Astrocyte of the cerebellum (primary cell): ENCODE results near the gene GNLY.

ENCODE experiments used
- DNase-seq: peaks from one replicate; pipeline ENCODE4 v3.0.0-alpha.2; 2011; ENCODE audit warnings: low read depth
- H3K4me3 ChIP-seq: 2 replicates; pipeline ENCODE4 v1.5.1; 2011; ENCODE audit warnings: mild to moderate bottlenecking, low read depth, low read length, moderate library complexity
- in situ Hi-C: cut with HindIII; loops from 2 replicates; pipeline ENCODE4 v1.10.0; 2017; ENCODE audit warnings: low sequenced_read_pairs
- TF ChIP-seq, protein P1 (sequence below): IDR thresholded peaks from 2 replicates; pipeline ENCODE4 v1.5.1; 2012; ENCODE audit warnings: low read length, low read depth, moderate library complexity, mild to moderate bottlenecking; ENCODE audit errors: missing control alignments

Gene GNLY

GRCh38 chr2:85675427-85675826 lies 18.7 kb upstream of the GNLY start:
- in situ Hi-C loops = no loop called here
- no peak overlapping the region for H3K4me3 ChIP-seq
- no peak for DNase-seq
- TF ChIP-seq, protein P1, sequence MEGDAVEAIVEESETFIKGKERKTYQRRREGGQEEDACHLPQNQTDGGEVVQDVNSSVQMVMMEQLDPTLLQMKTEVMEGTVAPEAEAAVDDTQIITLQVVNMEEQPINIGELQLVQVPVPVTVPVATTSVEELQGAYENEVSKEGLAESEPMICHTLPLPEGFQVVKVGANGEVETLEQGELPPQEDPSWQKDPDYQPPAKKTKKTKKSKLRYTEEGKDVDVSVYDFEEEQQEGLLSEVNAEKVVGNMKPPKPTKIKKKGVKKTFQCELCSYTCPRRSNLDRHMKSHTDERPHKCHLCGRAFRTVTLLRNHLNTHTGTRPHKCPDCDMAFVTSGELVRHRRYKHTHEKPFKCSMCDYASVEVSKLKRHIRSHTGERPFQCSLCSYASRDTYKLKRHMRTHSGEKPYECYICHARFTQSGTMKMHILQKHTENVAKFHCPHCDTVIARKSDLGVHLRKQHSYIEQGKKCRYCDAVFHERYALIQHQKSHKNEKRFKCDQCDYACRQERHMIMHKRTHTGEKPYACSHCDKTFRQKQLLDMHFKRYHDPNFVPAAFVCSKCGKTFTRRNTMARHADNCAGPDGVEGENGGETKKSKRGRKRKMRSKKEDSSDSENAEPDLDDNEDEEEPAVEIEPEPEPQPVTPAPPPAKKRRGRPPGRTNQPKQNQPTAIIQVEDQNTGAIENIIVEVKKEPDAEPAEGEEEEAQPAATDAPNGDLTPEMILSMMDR = no peak

DNA sequence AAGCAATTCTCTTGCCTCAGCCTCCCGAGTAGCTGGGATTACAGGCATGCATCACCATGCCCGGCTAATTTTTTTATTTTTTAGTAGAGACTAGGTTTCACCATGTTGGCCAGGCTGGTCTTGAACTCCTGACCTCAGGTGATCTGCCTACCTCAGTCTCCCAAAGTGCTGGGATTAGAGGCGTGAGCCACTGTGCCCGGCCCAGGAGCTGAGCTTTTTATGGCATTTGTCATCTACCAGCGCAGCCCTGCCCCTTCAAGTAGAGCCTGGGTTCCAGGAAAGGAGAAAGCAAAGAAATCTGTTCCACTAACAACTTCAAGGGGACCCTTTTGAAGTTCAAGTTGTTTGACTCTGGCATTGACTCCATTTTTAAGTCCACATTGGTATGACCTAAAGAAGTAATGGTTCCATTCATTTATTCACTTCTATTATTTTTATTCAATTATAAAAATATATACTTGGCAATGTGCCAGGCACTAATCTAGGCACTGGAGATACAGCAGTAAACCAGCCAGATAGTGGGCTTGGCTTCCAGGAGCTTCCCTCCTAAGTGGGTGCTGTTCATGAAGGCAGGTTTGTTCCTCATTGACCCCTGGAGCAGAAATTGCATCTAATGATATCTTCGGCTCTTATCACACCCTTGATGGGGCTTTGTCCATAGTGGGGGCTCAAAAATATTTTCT lies 18.2 kb upstream of the GNLY start:
- TF ChIP-seq, protein P1 = no peak
- in situ Hi-C loops = no loop called here
- no peak overlapping the region for H3K4me3 ChIP-seq
- no peak for DNase-seq

GRCh38 chr2:85678377-85678776 lies 15.8 kb upstream of the GNLY start:
- in situ Hi-C loops = no loop called here
- H3K4me3 ChIP-seq = no peak overlapping the region
- DNase-seq = no peak
- TF ChIP-seq, protein P1 = no peak

- no peak overlapping the region for H3K4me3 ChIP-seq
- TF ChIP-seq, protein P1 = peak; percentile 97
- peak; percentile 69 for DNase-seq
- in situ Hi-C loops = no loop called here
Observed at GRCh38 chr2:85678794-85679672, 15.1 kb upstream of the GNLY start.

DNA sequence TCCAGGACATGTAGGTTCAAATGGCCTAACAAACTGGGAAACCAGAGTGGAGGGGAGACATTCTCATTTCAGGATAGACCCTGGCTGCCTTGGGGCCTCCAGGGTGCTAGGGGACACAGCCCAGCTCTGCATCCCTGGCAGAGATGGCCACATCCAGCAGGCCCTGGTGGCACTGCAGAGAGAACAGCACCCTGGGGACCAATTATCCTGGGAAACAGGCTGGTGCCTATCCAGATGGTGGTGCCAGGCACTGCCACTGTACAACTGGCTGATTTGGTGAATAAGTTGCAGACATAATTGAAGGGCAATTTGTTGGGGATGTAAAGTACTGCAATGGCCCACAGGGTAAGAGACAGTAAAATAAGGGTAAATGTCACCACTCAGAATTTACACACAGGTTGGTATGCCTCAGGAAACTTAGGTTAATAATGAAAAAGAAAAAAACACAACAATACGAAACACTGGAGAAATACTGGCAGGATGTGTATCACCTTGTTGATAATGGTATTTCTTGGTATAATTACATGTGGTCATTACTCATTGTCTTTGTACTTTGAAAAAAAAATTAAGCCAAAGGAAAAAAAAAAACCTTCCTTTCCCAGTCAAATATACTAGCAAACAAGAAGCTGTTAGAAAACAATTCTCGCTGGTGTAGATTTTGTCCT lies 13.3 kb upstream of the GNLY start:
- TF ChIP-seq, protein P1 = no peak
- in situ Hi-C loops = no loop called here
- no peak overlapping the region for H3K4me3 ChIP-seq
- no peak for DNase-seq

GRCh38 chr2:85681372-85681763 lies 12.8 kb upstream of the GNLY start:
- no peak overlapping the region for H3K4me3 ChIP-seq
- TF ChIP-seq, protein P1 = no peak
- DNase-seq = no peak
- in situ Hi-C loops = no loop called here
